Neural progenitor cell (in vitro differentiated cells): Measurements from ENCODE around the gene ECT2L.

ENCODE experiments used
- CTCF ChIP-seq: fragments of 200-600 bp; sonication (generic); IDR thresholded peaks from 2 replicates; pipeline ENCODE4 v1.5.1; 2017; ENCODE audit warnings: antibody characterized with exemption, mild to moderate bottlenecking
- EZH2 ChIP-seq: fragments of 200-600 bp; sonication (generic); IDR thresholded peaks from 2 replicates; pipeline ENCODE4 v1.6.1; 2017; ENCODE audit warnings: antibody characterized with exemption, mild to moderate bottlenecking, moderate library complexity
- EZH2phosphoT487 ChIP-seq: fragments of 200-600 bp; sonication (generic); IDR thresholded peaks from 2 replicates; pipeline ENCODE4 v1.6.1; 2017; ENCODE audit warnings: antibody characterized with exemption

DNA sequence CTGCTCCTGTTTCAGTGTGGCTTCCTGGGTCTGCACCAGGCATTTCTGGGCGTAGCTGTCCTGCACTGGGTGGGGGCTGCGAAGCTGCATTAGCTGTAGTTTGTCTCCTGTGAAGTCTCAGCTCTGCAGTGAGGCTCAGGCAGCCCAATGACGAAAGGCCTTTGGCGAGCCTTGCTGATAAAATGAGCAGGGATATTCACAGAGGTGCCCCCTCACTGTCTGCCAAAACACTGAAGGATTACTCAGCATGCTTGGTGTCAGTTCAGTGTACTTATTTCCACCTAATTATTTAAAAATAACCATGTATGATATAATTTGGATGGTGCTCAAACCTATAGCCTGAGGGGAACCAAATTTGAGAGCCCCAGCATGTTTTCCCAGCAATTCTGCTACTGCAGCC is 73.5 kb downstream of the ECT2L start:
- TF ChIP-seq EZH2 (no peak), CTCF (no peak), EZH2phosphoT487 (no peak)
